HT1080 (cell line): Measurements from ENCODE around the gene AP3B2. TPM values are rescaled to one million over a fixed set of nuclear protein-coding genes. Genes with fewer than 3 reads are reported as not detected.

Experiments used
- total RNA-seq: library from RNA; depleted of rRNA; stranded (reverse); fragments of >200 nt; shearing (Covaris generic); gene quantifications from 2 replicates; pipeline ENCODE4 v1.2.3, GENCODE V29; 2014; rRNA removed

Gene AP3B2
- total RNA-seq, 1 experiment from 2014 or later, result not detected

Other genes with a start within 250 kb of the AP3B2 start
- 3,352 and 4,043 TPM in 2 replicates for gene RPS17, start 169.4 kb downstream of the AP3B2 start, total RNA-seq
- 0.11 and 0.94 TPM in 2 replicates for gene CPEB1, start 62.5 kb downstream of the AP3B2 start, total RNA-seq
- gene FSD2, start 96.2 kb upstream of the AP3B2 start, total RNA-seq, result not detected in 2 replicates
- gene WHAMM, start 99.8 kb upstream of the AP3B2 start, total RNA-seq, result 2.9 and 3.6 TPM in 2 replicates
- gene HOMER2, start 242.8 kb upstream of the AP3B2 start, total RNA-seq, result 27.1 and 28.6 TPM in 2 replicates